NCI-H446 treated with DMSO at 0.1 percent for 48 hours (cell line): Measurements from ENCODE around the gene HUS1.
"Not testable (repeated sequence)": the region's sequence is repeated elsewhere in the genome, so short reads cannot be mapped to it uniquely, and the experiment has no call there.

Experiments
- DNase-seq: peaks from one replicate; lab custom pipeline; 2025; lab: John Stamatoyannopoulos, UW

HUS1 gene

DNA sequence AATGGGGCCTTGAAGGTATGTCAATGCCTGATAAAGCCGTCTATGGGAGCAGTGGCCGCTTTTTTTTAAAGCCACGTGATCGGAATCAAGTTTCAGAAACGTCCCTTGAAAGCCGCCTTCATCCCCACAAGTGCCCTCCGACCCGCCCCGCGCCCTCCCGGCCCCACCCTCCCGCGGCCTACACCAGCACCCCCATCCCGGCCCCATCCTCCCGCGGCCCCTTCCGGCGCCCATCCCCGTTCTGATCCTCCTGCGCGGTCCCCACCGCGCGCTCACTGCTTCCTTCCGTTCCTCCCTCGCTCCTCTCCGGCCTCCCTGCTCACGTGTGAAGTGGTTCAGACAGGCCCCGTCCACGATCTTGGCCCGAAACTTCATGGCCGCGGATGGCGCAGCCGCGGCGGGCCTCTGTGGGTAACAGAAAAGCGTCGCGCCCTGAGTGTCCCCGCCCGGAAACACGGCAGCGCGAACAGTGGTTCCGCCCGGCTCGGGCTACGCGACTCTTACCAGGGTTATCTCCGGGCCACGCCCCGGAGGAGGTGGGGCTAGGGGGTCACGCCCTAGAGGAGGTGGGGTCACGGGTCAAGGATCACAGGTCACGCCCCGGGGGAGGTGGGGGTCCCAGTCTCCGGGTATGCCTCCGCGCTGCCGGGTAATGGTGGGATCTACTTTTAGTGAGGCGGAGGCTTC is at the start of gene HUS1:
TSS of gene HUS1 (minus strand) at position 471 of the 687 bp plus-strand sequence. CDS start at position 375, 96 bp downstream.
- peak; percentile 87 for DNase-seq

DNA sequence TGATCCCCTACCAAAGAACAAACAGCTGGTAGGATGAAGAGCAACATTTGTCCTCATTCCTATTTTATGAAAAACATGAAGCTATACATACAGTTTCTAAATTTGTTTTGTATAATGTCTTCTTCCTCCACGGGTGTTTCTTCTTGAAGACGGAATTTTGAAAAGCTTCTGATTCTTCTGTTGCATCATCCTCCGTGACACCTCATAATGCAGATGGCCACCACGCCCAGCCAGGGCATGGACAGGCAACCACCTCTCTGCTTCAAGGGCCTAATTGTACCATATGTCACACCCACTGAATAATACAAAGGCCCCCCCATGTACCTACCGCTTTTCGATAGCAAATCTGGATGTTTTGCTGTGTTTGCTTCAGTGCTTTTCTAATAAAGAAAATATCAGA is 49.5 kb upstream of the HUS1 start, which contains the start of gene SUN3:
TSS of gene SUN3 (minus strand) at position 170 of the 400 bp plus-strand sequence. CDS start at position 1, 169 bp downstream.
- no peak for DNase-seq

DNA sequence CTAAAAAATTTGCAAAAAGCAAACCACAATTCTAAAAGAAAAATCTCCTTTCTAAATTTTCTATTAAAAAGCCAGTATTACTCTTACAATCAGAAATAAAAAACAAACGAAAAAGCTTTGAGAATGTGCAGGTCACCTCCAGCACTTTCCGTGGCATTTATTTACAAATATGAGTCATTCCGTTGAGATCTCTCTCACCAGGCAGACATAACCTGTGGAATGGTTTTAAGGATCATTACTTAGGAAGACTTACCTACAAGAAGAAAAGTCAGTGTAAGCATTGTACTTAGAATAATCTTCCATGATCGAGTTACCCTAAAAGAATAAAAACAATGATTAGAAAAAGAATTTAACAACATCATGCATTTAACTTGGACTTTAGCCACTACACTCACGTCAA is 46.2 kb upstream of the HUS1 start:
- DNase-seq = no peak

DNA sequence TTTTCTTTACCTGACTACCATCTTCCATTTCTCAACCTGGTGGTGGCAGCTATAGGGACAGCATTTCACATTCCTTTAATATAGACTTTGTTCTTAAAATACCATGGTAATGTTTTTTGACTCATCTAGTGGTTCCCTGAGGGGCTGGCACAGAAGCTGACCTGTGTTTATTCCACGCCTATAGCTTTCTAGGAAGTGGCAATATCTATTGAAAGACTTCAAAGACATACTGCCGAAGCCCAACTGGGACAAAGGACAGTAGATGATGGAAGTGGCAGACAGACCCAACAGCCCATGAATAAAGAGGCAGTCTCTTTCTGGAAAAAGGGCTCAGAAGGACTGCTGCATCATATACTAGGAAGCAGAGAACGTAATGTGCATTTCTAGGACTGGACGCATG is 38.3 kb upstream of the HUS1 start:
- DNase-seq = no peak

DNA sequence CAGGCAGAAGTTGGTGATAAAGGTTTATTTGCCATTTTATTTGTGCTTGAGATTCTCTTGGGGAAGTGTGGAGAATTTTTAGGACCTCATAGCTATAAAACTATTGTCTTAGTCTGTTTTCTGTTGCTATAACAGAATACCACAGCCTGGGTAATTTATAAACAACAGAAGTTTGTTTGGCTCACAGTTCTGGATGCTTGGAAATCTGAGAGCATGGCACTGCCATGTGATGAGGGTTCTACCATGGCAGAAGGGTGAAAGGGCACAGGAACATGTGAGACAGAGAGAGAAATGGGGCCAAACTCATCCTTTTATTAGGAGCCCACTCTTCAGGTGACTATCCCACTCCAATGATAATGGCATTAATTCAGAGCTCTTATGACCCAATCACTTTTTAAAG is 37.2 kb upstream of the HUS1 start:
- DNase-seq = no peak

DNA sequence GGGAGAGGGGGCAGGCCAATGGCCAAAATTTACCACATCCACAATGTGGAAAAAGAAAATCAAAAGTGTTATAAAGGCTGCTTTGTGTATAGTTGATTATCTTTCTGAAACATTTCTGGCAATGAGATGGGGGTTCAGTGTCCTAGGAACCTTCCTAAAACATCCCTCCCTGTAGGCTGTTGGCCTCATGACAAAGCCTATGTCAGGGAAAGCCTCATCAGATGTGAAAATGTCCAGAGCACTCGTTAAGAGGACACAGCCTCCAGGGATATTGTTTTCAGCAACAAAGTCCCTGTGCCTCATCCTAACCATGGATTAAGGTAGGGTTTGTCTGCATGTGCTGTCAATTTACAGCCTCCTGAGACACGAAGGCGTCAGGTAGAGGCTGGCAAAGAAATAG is 32.5 kb upstream of the HUS1 start:
- no peak for DNase-seq

DNA sequence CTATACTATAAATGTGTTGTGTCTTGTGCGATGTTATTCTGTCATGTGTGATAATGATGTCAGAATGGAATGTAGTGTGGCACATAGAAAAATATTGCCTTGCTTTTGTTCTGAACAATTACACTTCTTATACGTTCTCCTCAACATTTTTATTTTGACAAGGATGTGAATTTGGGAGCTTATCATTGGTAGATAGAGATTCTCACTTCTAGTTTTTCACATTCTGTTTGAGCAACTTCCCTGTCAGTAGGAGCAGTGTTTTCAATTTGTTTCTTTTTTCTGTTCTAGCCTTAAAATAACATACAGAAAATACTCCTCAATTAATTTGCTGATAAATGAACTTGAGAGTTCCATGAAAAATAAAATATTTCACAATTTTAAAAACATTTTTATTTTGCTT is 31.9 kb upstream of the HUS1 start:
- no peak for DNase-seq

DNA sequence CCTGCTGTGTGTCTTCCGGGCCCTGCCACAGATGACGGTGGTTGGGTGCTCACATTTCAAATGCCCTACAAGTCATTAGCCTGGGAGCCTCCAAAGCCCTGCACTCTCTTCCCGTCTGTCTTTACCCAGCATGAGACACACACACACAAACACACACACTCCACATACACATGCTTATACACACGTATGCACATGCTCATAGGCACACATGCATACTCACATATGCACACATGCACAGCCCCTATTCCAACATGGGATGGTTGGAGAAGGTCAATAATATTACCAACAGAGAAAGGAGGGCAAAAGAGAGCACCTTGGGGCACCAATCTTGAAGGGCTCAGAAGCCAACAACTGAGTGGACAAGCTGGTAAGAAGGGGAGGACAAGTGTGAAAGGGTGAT is 30.5 kb upstream of the HUS1 start:
- no peak for DNase-seq

DNA sequence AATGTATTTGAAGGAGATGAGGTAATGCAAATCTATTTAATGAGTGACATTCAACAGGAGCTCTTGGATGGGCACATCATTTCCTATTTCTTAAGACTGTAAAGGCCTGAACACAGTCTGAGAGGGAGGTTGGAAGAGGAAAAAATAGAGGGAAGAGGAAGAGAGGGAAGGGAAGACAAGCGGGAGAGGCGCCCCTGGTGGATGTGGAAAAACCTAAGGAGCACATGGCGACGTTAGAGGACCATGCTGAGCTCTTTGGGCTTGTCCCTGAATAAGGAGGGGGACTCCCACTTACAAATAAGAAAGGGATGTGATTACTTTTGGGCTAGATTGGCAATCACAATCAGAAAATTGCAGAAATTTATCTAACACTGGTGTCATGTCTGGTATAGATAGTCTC is 29.8 kb upstream of the HUS1 start:
- no peak for DNase-seq

DNA sequence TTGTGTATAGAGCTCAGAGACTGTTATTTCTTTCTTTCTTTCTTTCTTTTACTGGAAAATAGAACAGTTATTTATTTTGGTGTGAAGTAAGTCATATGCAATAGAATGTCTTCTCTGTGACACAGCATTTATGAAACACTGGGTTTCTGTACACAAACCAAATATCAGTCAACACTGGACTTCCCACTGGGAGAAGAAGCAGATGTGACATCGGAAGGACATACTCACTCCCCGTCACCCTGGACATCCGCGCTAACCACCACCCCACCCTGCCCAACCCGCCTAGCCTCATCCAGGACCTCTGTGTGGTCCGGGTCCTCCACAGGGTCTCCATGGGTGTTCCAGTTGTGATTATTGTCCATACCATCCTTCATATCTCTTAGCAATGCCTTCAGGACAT is 27.5 kb upstream of the HUS1 start:
- no peak for DNase-seq

DNA sequence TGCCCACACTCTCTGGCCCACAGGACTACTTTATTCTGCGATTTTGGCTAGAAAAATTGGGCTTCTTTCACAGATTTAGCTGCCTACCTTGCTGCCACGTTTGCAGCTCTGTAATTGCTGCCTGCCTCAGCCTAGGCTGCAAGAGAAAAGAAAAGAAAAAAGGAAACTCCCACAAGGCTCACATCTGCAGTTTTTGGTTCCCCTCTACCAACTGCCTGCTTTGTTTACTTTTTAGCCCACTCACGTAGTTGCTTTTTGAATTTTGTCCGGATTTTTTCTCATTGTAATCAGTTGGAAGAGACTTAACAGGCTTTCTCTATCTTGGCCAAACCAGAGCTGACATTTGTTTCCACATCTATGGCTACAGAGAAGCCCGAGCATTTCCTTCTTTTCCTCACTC is 25.2 kb upstream of the HUS1 start:
- DNase-seq = no peak

DNA sequence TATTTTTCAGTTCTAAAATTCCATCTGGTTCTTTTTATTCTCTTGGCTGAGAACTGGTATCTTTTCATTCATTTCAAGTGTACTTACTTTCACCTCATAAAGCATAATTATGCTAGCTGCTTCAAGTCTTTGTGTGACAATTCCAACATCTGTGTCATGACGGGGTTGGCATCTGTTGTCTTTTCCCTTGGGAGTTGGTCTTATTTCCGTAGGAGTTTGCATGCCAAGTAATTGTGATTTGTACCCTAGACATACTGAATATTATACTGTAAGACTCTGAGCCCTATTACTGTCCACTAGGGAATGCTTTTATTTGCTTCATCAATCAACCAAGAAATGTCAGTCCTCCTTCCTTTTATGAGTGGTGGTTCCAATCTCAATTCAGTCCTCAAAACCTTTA is 24.6 kb upstream of the HUS1 start:
- DNase-seq = peak; percentile 92

DNA sequence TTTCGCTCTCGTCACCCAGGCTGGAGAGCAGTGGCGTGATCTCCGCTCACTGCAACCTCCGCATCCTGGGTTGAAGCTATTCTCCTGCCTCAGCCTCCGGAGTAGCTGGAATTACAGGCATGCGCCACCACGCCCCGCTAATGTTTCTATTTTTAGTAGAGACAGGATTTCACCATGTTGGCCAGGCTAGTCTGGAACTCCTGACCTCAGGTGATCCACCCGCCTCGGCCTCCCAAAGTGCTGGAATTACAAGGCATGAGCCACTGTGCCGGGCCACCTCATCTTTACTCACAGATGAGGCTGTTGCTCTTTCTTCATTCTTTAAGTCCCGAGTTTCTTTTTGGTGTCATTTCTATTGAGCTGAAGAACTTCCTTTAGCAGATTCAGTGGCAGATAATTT is 20.7 kb upstream of the HUS1 start:
- not testable (repeated sequence) for DNase-seq

DNA sequence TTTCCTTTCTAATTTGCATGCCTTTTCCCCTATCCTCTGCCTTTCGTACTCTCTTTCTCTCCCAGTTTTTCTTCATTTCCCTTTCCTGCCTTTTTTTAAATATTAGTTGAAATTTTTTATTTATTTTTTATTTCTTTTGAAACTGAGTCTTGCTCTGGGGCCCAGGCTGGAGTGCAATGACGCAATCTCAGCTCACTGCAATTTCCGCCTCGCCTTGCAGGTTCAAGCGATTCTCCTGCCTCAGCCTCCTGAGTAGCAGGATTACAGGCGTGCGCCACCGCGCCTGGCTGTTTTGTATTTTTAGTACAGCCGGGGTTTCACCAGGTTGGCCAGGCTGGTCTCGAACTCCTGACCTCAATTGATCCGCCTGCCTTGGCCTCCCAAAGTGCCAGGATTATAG is 20.0 kb upstream of the HUS1 start:
- no peak for DNase-seq

DNA sequence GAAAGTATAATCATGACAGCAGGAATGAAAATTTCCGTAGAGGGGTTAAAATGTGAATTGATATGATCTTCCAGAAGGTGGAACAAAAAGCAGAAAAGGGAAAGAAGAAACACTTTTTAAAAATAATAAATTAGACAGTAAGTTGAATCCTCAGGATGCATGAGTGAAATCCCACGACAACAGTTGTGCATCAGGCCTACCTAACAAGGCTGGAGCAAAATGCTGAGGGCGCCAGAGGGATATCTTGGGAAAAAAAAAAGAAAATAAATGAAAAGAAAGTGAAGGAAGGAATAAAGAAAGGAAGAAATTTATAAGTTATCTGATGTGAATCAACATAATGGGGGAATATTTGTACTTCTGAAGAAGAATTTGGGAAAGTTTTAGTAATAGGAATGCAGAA is 13.0 kb upstream of the HUS1 start:
- no peak for DNase-seq

DNA sequence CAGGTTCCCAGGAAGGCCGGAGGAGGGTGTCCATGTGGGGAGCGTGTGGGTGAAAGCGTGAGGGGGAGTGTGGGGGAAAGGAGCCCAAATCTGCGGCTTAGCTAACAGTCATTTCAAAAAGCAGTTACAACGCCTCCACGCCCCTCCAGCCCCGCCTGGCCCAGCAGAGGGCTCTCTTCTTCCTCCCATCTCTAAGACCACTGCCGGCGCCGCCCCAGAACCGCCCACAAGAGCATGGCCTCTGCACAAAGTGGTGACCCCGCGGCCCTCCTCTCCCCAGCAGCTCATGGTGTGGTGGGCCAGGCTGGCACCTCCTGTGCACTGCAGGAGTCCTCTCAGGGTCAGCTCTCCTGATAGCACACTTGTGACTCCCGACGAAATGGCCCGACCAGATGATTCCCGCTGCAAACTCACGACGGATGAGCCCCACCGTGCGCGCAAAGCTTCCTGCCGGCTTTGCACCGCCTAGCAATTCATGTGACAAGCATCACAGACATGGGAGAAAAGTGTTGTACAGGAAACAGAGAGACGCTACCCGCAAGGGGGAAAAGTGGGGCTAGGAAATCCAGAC is 12.4 kb upstream of the HUS1 start:
- DNase-seq = no peak

DNA sequence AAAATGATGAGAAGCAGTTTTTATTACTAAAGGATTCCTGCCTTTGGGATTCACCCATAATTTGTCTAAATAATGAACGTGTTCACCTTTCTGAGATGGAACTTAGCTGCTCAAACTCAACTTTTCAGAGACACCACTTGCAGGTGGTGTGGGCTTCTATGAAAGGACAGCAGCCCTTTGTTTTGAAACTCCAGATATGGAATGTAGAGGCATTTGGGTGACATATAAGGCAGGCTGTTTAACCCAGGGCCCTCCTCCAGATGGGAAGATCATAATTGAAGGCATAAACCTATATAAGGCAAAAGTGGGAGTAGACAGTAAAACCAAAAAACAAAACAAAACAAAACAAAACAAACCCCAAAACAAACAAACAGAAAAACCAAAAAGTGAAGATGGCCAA is 11.9 kb upstream of the HUS1 start:
- no peak for DNase-seq

DNA sequence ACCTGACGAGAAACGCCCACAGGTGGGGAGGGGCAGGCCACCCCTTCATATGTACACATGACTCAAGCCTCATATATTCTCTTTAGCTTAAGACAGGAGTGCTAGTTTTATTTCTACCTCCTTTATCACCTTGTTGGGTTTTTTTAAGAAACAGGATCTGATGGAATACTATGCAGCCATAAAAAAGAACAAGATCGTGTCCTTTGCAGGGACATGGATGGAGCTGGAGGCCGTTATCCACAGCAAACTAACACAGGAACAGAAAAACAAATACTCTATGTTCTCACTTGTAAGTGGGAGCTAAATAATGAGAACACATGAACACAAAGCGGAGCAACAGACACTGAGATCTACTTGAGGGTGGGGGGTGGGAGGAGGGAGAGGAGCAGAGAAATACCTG is 11.2 kb upstream of the HUS1 start:
- DNase-seq = no peak

DNA sequence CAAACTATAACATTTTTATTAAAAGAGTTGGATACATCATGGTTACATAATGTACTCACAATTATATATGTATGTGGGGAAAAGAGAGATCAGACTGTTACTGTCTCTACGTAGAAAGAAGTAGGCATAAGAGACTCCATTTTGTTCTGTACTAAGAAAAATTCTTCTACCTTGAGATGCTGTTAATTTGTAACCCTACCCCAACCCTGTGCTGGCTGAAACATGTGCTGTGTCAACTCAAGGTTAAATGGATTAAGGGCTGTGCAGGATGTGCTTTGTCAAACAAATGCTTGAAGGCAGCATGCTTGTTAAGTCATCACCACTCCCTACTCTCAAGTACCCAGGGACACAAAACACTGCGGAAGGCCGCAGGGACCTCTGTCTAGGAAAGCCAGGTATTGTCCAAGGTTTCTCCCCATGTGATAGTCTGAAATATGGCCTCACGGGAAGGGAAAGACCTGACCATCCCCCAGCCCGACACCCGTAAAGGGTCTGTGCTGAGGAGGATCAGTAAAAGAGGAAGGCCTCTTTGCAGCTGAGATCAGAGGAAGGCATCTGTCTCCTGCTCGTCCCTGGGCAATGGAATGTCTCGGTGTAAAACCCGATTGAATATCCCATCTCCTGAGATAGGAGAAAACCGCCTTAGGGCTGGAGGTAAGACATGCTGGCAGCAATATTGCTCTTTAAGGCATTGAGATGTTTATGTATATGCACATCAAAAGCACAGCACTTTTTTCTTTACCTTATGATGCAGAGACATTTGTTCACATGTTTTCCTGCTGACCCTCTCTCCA is 10.4 kb upstream of the HUS1 start:
- DNase-seq = not testable (repeated sequence)

DNA sequence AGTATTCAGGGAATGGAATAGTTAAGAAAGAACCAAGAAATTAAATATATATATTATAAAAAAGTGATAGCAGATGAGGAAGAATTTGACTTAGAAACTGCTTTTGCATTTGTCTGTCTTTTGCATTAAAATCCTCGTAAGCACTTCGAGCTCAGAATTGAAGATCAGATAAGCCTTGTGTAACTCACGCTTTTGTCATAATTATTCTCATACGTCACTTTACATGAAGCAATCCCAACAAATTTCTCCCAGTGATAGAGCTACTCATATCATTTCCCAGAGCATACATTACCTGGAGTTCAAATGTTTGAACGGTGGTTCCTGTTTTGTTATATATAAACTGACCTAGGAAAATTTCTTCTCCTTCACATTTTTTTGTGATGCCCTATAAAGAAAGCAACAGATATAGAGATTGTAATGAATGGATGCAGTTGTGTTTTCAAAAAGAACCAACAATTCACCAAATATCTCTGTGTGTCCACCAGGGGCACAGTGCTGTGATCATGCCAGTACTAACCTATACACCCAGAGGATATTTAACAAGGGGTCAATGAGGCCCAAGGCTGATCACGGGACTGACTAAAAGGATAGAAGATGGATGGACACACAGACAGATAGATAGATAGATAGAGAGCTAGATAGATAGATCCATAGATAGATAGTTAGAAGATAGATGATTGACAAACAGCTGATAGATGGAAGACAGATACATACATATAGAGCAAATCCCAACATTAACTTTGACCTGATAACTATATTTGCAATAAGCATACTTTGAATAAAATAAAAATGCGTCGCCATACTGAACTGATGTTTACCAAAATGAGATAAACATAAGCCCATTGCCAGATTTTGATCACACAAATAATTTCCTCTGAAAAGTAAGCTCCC is 9.3 kb upstream of the HUS1 start:
- no peak for DNase-seq

DNA sequence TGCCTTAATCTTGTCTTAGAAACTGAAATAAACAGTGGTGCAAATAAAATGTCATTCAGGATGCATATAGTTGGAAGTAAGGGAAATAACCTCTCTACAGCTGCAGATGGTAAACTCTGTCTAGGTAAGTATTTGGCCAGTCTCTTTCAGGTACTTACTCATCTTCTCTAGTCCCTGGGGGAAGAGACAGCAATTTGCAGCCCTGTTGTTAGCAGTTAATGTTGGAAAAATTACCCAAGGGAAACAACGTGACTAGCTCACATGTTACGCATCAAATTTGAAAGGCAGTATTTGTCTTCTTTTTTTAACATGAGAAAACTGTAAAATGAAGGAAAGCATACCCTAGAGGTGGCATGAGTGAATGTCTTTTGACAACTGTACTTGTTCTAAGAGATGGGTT is 3.2 kb upstream of the HUS1 start:
- DNase-seq = no peak

DNA sequence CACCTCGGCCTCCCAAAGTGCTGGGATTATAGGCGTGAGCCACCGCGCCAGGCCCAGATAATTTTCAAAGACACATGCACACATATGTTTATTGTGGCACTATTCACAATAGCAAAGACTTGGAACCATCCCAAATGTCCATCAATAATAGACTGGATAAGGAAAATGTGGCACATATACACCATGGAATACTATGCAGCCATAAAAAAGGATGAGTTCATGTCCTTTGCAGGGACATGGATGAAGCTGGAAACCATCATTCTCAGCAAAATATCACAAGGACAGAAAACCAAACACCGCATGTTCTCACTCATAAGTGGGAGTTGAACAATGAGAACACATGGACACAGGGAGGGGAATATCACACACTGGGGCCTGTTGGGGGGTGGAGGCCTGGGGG is 1.2 kb upstream of the HUS1 start:
- not testable (repeated sequence) for DNase-seq
